Heart right ventricle (tissue), 16 donors: ENCODE measurements around the gene BICC1. TPM values are rescaled to one million over a fixed set of nuclear protein-coding genes. Genes with fewer than 3 reads are reported as not detected.

Experiments
- ATAC-seq, 8 donors: fragments of 200-7000 bp; cut with Tn5 transposase; one replicate each; pipeline ENCODE4 v1.9.1; 2020; ENCODE audit warnings: mild to moderate bottlenecking in 8 of 8, moderate library complexity in 8 of 8, moderate number of reproducible peaks in 1 of 8
- DNase-seq, 2 donors: peaks; one replicate each; pipeline ENCODE4 v3.0.0-alpha.2; 2020
- H3K27ac ChIP-seq, 10 donors: fragments of 200-600 bp; sonication (generic) in 2 of 10; one replicate each; pipeline versions ENCODE4 v1.5.0 to v1.8.0; 2020 to 2022; ENCODE audit warnings: mild to moderate bottlenecking in 3 of 10
- H3K27me3 ChIP-seq, 7 donors: fragments of 200-600 bp; one replicate each; pipeline ENCODE4 v1.8.0; 2021 to 2022; ENCODE audit warnings: mild to moderate bottlenecking in 2 of 7
- H3K36me3 ChIP-seq, 9 donors: fragments of 200-600 bp; sonication (generic) in 1 of 9; one replicate each; pipeline versions ENCODE4 v1.5.0 to v1.8.0; 2020 to 2022; ENCODE audit warnings: mild to moderate bottlenecking in 2 of 9
- H3K4me1 ChIP-seq, 9 donors: fragments of 200-600 bp; sonication (generic) in 1 of 9; one replicate each; pipeline versions ENCODE4 v1.5.0 to v1.8.0; 2020 to 2022; ENCODE audit warnings: mild to moderate bottlenecking in 4 of 9
- H3K4me3 ChIP-seq, 10 donors: fragments of 200-600 bp; sonication (generic) in 2 of 10; one replicate each; pipeline versions ENCODE4 v1.5.0 to v1.8.0; 2020 to 2022; ENCODE audit warnings: mild to moderate bottlenecking in 7 of 10, moderate library complexity in 2 of 10
- H3K9me3 ChIP-seq, 11 donors: fragments of 200-600 bp in 10 of 11; sonication (generic) in 2 of 11; one replicate each; pipeline versions ENCODE4 v1.5.0 to v1.8.0; 2013 to 2022; ENCODE audit warnings: mild to moderate bottlenecking in 2 of 11, control low read depth in 1 of 11, moderate library complexity in 1 of 11
- WGBS, 2 donors: extraction: QIAGEN DNeasy Blood & Tissue Kit; methylation state at CpG; one replicate each; pipeline ENCODE4 v1.1.7; 2013; ENCODE audit warnings: inconsistent platforms in 1 of 2; 5-methylcytosine and 5-hydroxymethylcytosine counted together
- intact Hi-C, 10 donors: fragments of 100-400 bp; cut with DNase I; formaldehyde crosslinking; loops; one replicate each; pipeline versions ENCODE4 v1.11.1 to v1.14.2; 2022
- polyA plus RNA-seq, 2 donors: library from polyadenylated mRNA; stranded (reverse); fragments of 200-250 nt; gene quantifications; one replicate each; pipeline ENCODE4 v1.2.3, GENCODE V29; 2013
- total RNA-seq, 10 donors: library from RNA; stranded (reverse); fragmentation: NEBNext Ultra II Directional in 3 of 10; extraction: Animal tissue kit (Norgen Biotek cat#: 25700) in 3 of 10; gene quantifications; one replicate each; pipeline versions ENCODE4 v1.2.1 to v1.2.4, GENCODE V29; 2021 to 2023
- TF ChIP-seq, protein P1 (sequence below), 9 donors: fragments of 200-600 bp; sonication (generic) in 2 of 9; IDR thresholded peaks; one replicate each; pipeline versions ENCODE4 v1.5.0 to v1.8.0; 2021 to 2022; ENCODE audit warnings: antibody characterized with exemption in 9 of 9, mild to moderate bottlenecking in 5 of 9, moderate library complexity in 1 of 9
- donor health status: Arrhythmogenic right ventricular cardiomyopathy.
- donor health status: ischemic (EF 13 %, LVEDD 7.1; RV severe dilation, severe dysfunction).
- donor health status: healthy with polysubstance abuse.
- donor health status: DM: no; HTN: yes; CAD: no.
- donor health status: DM: no; HTN: no; CAD: no.
- donor health status: ischemic (EF 25% LVEDD 6.9; RV normal size, moderate dysfunction).
- donor health status: ischemic (EF 25% LVEDD 5.7; RV mildly dilated, moderate dysfunction).
- donor health status: healthy.
- donor health status: DM: yes; HTN: yes; CAD: no.
- donor health status: Ischemic cardiomyopathy.
- donor health status: ischemic (EF 35%, LVEDD 5.7; RV mildly dilated, moderate dysfunction).
- donor health status: nonischemic (EF 11% LVEDD 7.7; RV severe dilation, severe dysfunction).
- donor health status: DM: yes; HTN: yes; CAD: no.
- donor health status: PGD.
- donor health status: ischemic (EF 29% LVEDD 5.4; RV normal size, mild dysfunction).
- donor health status: nonischemic (EF 23%, LVEDD 6.1; RV moderate dilation, normal function).

BICC1 gene
- total and polyA plus RNA-seq, 12 donors = 1.6 to 9.2 (median 5.0) TPM

GRCh38 chr10:58775960-58776567 lies 263.4 kb downstream of the BICC1 start:
- intact Hi-C loops = loop anchor here in 2 of 10 donors (10.0 kb wide), 3 partner anchors 131 to 419 kb away; partner anchors contain the start of gene BICC1 (in 1 of the 2)
- H3K27ac ChIP-seq = peak overlapping the region in 5 of 10 donors; percentile 28 to 53 (median 49)
- TF ChIP-seq, protein P1, sequence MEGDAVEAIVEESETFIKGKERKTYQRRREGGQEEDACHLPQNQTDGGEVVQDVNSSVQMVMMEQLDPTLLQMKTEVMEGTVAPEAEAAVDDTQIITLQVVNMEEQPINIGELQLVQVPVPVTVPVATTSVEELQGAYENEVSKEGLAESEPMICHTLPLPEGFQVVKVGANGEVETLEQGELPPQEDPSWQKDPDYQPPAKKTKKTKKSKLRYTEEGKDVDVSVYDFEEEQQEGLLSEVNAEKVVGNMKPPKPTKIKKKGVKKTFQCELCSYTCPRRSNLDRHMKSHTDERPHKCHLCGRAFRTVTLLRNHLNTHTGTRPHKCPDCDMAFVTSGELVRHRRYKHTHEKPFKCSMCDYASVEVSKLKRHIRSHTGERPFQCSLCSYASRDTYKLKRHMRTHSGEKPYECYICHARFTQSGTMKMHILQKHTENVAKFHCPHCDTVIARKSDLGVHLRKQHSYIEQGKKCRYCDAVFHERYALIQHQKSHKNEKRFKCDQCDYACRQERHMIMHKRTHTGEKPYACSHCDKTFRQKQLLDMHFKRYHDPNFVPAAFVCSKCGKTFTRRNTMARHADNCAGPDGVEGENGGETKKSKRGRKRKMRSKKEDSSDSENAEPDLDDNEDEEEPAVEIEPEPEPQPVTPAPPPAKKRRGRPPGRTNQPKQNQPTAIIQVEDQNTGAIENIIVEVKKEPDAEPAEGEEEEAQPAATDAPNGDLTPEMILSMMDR (IDR thresholded peaks at IDR 0.05) = no peak
- H3K36me3 ChIP-seq = no peaks in the 10 kb centered on the region
- no peak overlapping the region for H3K4me3 ChIP-seq
- peaks cover 0 to 34% (median 16%) of the 10 kb centered on the region in 9 donors for H3K4me1 ChIP-seq
- no peaks in the 10 kb centered on the region for H3K9me3 ChIP-seq
- peak in 1 of 2 donors; percentile 40 for DNase-seq
- peak; percentile 68 to 93 (median 82) for ATAC-seq
- H3K27me3 ChIP-seq = peaks cover 0 to 7% (median 0%) of the 10 kb centered on the region in 7 donors
- WGBS, 2 donors = 26 to 29% methylated on average over 4 of the region's 4 CpGs

DNA sequence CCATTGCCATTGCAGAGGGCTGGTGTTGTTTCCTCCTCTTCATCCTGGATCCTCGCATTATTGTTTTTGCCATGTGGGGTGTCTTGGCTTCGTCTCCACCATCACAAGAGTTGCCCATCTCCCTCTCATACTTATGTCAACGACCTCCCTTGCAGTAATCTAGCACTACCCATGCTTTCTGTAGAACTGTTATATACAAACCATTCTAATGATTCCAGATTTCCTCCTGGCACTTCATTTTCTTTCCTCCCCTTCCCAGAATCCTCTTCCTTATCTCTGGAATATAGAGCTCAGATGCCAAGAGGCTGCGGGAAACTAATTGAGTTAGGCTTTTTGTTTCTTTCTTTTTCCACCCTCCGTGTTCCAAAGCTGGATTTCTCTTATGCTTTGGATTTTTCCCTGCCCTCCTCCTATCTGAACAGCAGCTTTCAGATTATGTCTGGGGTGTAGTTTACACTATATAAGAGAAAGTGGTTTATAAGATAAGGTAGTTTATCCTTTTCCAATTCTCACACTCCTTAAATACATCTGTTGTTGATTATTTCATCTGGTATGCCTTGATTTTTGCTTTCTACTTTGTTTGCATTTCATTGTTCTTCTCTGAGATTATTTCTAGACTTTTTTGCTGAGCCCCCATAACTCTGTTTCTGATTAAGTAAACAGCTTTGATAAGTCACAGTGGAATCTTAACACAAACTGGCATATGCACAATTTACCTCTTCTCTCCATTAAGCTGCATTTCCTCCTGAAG lies 264.1 kb downstream of the BICC1 start:
- no peaks in the 10 kb centered on the region for H3K9me3 ChIP-seq
- H3K4me1 ChIP-seq = peaks cover 0 to 40% (median 16%) of the 10 kb centered on the region in 9 donors
- peak overlapping the region in 7 of 10 donors; percentile 3 to 52 (median 36) for H3K27ac ChIP-seq
- peak in 6 of 8 donors; percentile 8 to 30 (median 27) for ATAC-seq
- no peaks in the 10 kb centered on the region for H3K36me3 ChIP-seq
- TF ChIP-seq, protein P1 (IDR thresholded peaks at IDR 0.05) = no peak
- no peak for DNase-seq
- intact Hi-C loops = loop anchor here in 2 of 10 donors (10.0 kb wide), 3 partner anchors 132 to 418 kb away; partner anchors contain the start of gene BICC1 (in 1 of the 2)
- H3K27me3 ChIP-seq = peaks cover 0 to 9% (median 0%) of the 10 kb centered on the region in 7 donors
- H3K4me3 ChIP-seq = no peak overlapping the region
- WGBS, 2 donors = 32 to 41% methylated on average over 5 of the region's 5 CpGs

- DNase-seq (no peak), ATAC-seq (no peak)
- Histone ChIP-seq H3K4me3 (no peak overlapping the region), H3K36me3 (no peaks in the 10 kb centered on the region), H3K9me3 (no peaks in the 10 kb centered on the region), H3K27me3 (peaks cover 0 to 9% (median 0%) of the 10 kb centered on the region in 7 donors), H3K4me1 (peaks cover 4 to 54% (median 27%) of the 10 kb centered on the region in 9 donors), H3K27ac (peak overlapping the region in 2 of 10 donors; percentile 7 to 9)
- whole genome bisulfite sequencing, 2 donors = 76% methylated on average over 2 of the region's 2 CpGs
- TF ChIP-seq, protein P1 (IDR thresholded peaks at IDR 0.05) = no peak
- intact Hi-C loops = loop anchor here in 2 of 10 donors (10.0 kb wide), 3 partner anchors 134 to 416 kb away; partner anchors contain the start of gene BICC1 (in 1 of the 2)
Observed at GRCh38 chr10:58778966-58779365, 266.3 kb downstream of the BICC1 start.

DNA sequence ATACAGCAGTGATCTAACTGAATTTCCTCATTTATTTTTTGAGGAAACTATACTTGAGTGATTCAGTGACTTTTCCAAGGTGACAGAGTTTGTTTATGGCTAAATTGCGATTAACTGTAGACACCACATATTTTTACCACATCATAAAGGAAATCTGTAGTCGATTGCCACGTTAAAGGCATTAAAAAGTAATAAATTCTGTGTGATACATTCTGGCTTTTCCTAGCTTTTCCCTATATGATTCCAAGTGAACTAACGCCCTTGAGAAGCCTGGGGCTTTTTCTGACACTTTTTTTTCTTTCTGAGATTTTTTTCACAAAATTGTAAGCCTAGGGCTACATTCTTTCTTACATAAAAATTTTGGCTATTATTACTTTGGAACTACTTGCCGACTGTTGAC lies 266.9 kb downstream of the BICC1 start:
- Histone ChIP-seq H3K9me3 (no peaks in the 10 kb centered on the region), H3K4me3 (no peak overlapping the region), H3K4me1 (peaks cover 4 to 54% (median 28%) of the 10 kb centered on the region in 9 donors), H3K27me3 (peaks cover 0 to 9% (median 0%) of the 10 kb centered on the region in 7 donors), H3K27ac (peak overlapping the region in 3 of 10 donors; percentile 4 to 7 (median 4)), H3K36me3 (no peaks in the 10 kb centered on the region)
- intact Hi-C loops = loop anchor here in 2 of 10 donors (10.0 kb wide), 3 partner anchors 135 to 415 kb away; partner anchors contain the start of gene BICC1 (in 1 of the 2)
- TF ChIP-seq, protein P1 (IDR thresholded peaks at IDR 0.05) = no peak
- 80 to 89% methylated on average over 5 of the region's 5 CpGs for WGBS, 2 donors
- ATAC-seq (no peak), DNase-seq (no peak)
